Measurements from ENCODE around the gene TMEM101.

TMEM101 gene

GRCh38 chr17:44004077-44004760 lies 10.5 kb downstream of the TMEM101 start, which contains the start of gene NAGS:
Gene NAGS (plus strand): TSS chr17:44004622. CDS start chr17:44004664, 42 bp downstream.
- TF ChIP-seq CTBP1 (IDR thresholded peaks at IDR 0.05; ENCODE audit: borderline replicate concordance) (no peak), SP1 (IDR thresholded peaks at IDR 0.05) (no peak), TARDBP (IDR thresholded peaks at IDR 0.05) (no peak), ZNF384 (IDR thresholded peaks at IDR 0.05) (no peak)
- CTCF ChIA-PET = interaction anchor here (0.6 kb wide), 1 partner anchor 355 kb away, joined by 3 read pairs; no protein-coding TSS in a partner anchor
- POLR2A ChIA-PET = no interaction called here
- DNase-seq (ENCODE audit: extremely low spot score) = no peak

DNA sequence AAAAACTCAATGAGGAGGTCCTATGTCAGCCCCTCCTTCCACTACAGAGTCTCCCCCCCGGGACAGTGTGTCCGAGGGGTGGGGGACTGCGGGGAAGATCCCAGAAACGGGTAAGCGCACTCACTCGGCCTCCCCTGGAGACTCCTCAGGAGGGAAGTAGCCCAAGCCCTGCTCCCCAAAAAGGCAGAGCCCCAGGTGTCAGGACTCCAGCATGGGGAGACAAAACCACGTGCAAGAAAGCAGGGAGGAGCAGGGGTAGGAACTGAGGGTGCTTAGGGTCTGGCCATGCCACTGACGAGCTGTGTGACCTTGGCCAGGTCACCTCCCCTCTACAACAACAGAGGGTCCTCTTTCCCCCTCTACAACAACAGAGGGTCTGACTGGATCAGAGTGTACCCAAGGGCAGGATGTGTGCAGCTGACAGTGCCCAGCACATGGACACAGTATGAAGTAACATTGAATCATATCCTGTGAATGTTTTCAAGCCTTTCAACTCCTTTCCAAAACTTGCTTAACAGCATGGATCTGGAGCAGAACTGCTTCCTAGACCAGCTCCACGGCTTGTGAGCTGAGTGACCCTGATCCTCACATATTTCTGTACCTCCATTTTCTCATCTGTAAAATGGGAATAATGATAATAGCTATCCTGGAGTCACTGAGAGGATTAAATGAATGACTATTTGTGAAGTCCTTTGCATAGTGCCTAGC lies 12.5 kb downstream of the TMEM101 start:
- DNase-seq (ENCODE audit: extremely low spot score) = no peak
- CTCF ChIA-PET = interaction anchor here (1.6 kb wide), 1 partner anchor 58 kb away, joined by 5 read pairs; no protein-coding TSS in a partner anchor
- POLR2A ChIA-PET = interaction anchor here (1.1 to 1.2 kb wide), 3 partner anchors 19 to 67 kb away, joined by 3 to 4 read pairs (median 3); no protein-coding TSS in a partner anchor
- TF ChIP-seq FOXA1 (IDR thresholded peaks at IDR 0.05) (no peak), ELF4 (IDR thresholded peaks at IDR 0.05) (no peak), NFRKB (IDR thresholded peaks at IDR 0.05) (no peak), CTBP1 (IDR thresholded peaks at IDR 0.05; ENCODE audit: borderline replicate concordance) (no peak), SUZ12 (IDR thresholded peaks at IDR 0.05) (no peak), FOXM1 (IDR thresholded peaks at IDR 0.05; ENCODE audit: borderline replicate concordance) (no peak), TARDBP (IDR thresholded peaks at IDR 0.05) (no peak), ZNF384 (IDR thresholded peaks at IDR 0.05) (no peak), SP1 (IDR thresholded peaks at IDR 0.05) (no peak), FOXK2 (IDR thresholded peaks at IDR 0.05) (no peak), HDGF (IDR thresholded peaks at IDR 0.05; ENCODE audit: borderline replicate concordance) (no peak), ARNT (IDR thresholded peaks at IDR 0.05) (no peak), LEF1 (IDR thresholded peaks at IDR 0.05; ENCODE audit: borderline replicate concordance) (no peak), BHLHE40 (IDR thresholded peaks at IDR 0.05; ENCODE audit: borderline replicate concordance) (no peak), L3MBTL2 (conservative IDR thresholded peaks at IDR 0.05) (no peak)
- TF ChIP-seq, protein P1, sequence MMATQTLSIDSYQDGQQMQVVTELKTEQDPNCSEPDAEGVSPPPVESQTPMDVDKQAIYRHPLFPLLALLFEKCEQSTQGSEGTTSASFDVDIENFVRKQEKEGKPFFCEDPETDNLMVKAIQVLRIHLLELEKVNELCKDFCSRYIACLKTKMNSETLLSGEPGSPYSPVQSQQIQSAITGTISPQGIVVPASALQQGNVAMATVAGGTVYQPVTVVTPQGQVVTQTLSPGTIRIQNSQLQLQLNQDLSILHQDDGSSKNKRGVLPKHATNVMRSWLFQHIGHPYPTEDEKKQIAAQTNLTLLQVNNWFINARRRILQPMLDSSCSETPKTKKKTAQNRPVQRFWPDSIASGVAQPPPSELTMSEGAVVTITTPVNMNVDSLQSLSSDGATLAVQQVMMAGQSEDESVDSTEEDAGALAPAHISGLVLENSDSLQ (IDR thresholded peaks at IDR 0.05) = no peak

DNA sequence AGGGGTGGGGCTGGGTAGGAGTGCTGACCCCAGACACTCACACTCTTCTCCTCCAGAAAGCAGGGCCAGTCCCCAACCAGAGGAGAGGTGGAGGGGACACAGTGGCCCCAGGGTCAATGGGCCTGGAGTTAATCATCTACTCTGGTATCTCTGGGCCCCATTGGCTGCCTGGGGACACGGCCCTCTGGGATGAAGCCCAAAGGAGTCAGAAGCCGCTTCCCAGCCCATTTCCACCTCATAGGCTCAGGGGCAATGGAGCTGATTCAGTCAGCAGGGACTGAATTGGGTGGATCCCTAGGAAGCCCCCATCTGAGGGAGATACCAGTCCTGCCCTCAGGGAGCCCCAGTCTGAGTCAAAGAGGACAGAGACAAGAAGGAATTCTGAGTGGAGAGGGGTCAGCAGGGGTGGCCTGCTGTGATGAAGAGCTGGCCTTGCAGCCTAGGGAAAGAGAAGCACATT lies 13.3 kb downstream of the TMEM101 start:
- CTCF ChIA-PET = interaction anchor here (1.6 kb wide), 1 partner anchor 58 kb away, joined by 5 read pairs; no protein-coding TSS in a partner anchor
- POLR2A ChIA-PET = interaction anchor here (1.2 kb wide), 1 partner anchor 18 kb away, joined by 3 read pairs; no protein-coding TSS in a partner anchor
- no peak for DNase-seq (ENCODE audit: extremely low spot score)
- no peak for TF ChIP-seq TARDBP (IDR thresholded peaks at IDR 0.05)
- TF ChIP-seq L3MBTL2 (conservative IDR thresholded peaks at IDR 0.05) = no peak
- TF ChIP-seq SP1 (IDR thresholded peaks at IDR 0.05) = no peak
- TF ChIP-seq ELF4 (IDR thresholded peaks at IDR 0.05) = no peak
- TF ChIP-seq FOXA1 (IDR thresholded peaks at IDR 0.05) = no peak
- TF ChIP-seq FOXK2 (IDR thresholded peaks at IDR 0.05) = no peak
- TF ChIP-seq FOXM1 (IDR thresholded peaks at IDR 0.05; ENCODE audit: borderline replicate concordance) = no peak
- no peak for TF ChIP-seq NFRKB (IDR thresholded peaks at IDR 0.05)
- TF ChIP-seq ARNT (IDR thresholded peaks at IDR 0.05) = no peak
- no peak for TF ChIP-seq HDGF (IDR thresholded peaks at IDR 0.05; ENCODE audit: borderline replicate concordance)
- TF ChIP-seq ZNF384 (IDR thresholded peaks at IDR 0.05) = no peak
- TF ChIP-seq, protein P1 (IDR thresholded peaks at IDR 0.05) = no peak
- no peak for TF ChIP-seq SUZ12 (IDR thresholded peaks at IDR 0.05)
- TF ChIP-seq LEF1 (IDR thresholded peaks at IDR 0.05; ENCODE audit: borderline replicate concordance) = no peak

GRCh38 chr17:44000871-44001460 lies 13.8 kb downstream of the TMEM101 start:
- ChIA-PET CTCF (interaction anchor here (1.1 to 1.6 kb wide), 3 partner anchors 54 to 57 kb away, joined by 3 to 6 read pairs (median 5); no protein-coding TSS in a partner anchor), POLR2A (interaction anchor here (1.2 kb wide), 1 partner anchor 18 kb away, joined by 3 read pairs; no protein-coding TSS in a partner anchor)
- no peak for DNase-seq (ENCODE audit: extremely low spot score)
- TF ChIP-seq HDGF (IDR thresholded peaks at IDR 0.05; ENCODE audit: borderline replicate concordance) (no peak), SUZ12 (IDR thresholded peaks at IDR 0.05) (no peak), FOXA1 (IDR thresholded peaks at IDR 0.05) (no peak), ELF4 (IDR thresholded peaks at IDR 0.05) (no peak), TARDBP (IDR thresholded peaks at IDR 0.05) (no peak)

DNA sequence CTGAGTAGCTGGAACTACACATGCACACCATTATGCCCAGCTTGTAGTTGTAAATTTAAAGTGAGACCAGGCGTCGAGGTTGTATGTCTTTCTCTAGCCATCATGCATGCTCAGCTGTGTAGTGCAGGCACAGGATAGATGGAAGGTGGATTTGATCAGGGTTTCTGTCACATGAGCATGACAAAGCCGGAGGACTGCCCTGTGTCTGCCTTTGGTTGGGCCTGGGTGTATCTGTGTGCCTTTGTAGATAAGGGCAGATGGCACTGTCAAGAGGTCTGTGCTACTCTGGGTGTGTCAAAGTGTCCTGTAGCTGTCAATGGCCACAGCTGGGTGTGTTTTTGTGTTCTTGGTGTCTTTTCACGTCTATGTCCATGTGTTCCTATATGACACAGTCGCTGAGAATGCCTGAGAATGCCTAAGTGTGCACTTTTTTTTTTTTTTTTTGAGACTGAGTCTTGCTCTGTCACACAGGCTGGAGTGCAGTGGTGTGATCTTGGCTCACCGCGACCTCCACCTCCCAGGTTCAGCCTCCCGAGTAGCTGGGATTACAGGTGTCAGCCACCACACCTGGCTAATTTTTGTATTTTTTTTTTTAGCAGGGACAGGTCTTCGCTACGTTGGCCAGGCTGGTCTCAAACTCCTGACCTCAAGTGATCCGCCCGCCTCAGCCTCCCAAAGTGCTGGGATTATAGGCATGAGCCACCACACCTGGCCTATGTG lies 14.5 kb downstream of the TMEM101 start:
- no peak for DNase-seq (ENCODE audit: extremely low spot score)
- no peak for TF ChIP-seq TARDBP (IDR thresholded peaks at IDR 0.05)
- TF ChIP-seq L3MBTL2 (conservative IDR thresholded peaks at IDR 0.05) = no peak
- TF ChIP-seq LEF1 (IDR thresholded peaks at IDR 0.05; ENCODE audit: borderline replicate concordance) = no peak
- no peak for TF ChIP-seq SUZ12 (IDR thresholded peaks at IDR 0.05)
- no peak for TF ChIP-seq ZNF384 (IDR thresholded peaks at IDR 0.05)
- TF ChIP-seq FOXK2 (IDR thresholded peaks at IDR 0.05) = no peak
- no peak for TF ChIP-seq FOXA1 (IDR thresholded peaks at IDR 0.05)
- no peak for TF ChIP-seq HDGF (IDR thresholded peaks at IDR 0.05; ENCODE audit: borderline replicate concordance)
- TF ChIP-seq ELF4 (IDR thresholded peaks at IDR 0.05) = no peak
- no peak for TF ChIP-seq ARNT (IDR thresholded peaks at IDR 0.05)
- no peak for TF ChIP-seq FOXM1 (IDR thresholded peaks at IDR 0.05; ENCODE audit: borderline replicate concordance)
- no peak for TF ChIP-seq CTBP1 (IDR thresholded peaks at IDR 0.05; ENCODE audit: borderline replicate concordance)
- TF ChIP-seq SP1 (IDR thresholded peaks at IDR 0.05) = no peak
- TF ChIP-seq BHLHE40 (IDR thresholded peaks at IDR 0.05; ENCODE audit: borderline replicate concordance) = no peak
- TF ChIP-seq, protein P1 (IDR thresholded peaks at IDR 0.05) = no peak
- TF ChIP-seq NFRKB (IDR thresholded peaks at IDR 0.05) = no peak
- CTCF ChIA-PET = interaction anchor here (0.6 to 1.3 kb wide), 3 partner anchors 53 to 109 kb away, joined by 3 to 6 read pairs (median 3); no protein-coding TSS in a partner anchor
- POLR2A ChIA-PET = no interaction called here

All from HEK293T (cell line).